Caco-2 (cell line): ENCODE data around the gene SERPINB6. TPM values are rescaled to one million over a fixed set of nuclear protein-coding genes. Genes with fewer than 3 reads are reported as not detected.

Experiments used
- BruUV-seq: library from RNA; stranded (reverse); fragments of 400-500 nt; replicated peaks from 2 replicates; lab custom pipeline; 2021; lab: Mats Ljungman, UMichigan
- CTCF ChIA-PET: fragments of 300-600 bp; sonication (Branson Sonifier 250); formaldehyde crosslinking; loops from one replicate; lab custom pipeline; 2022; ENCODE audit warnings: antibody characterized with exemption; lab: Charles Lee
- POLR2A ChIA-PET: fragments of 300-600 bp; sonication (Branson Sonifier 250); formaldehyde crosslinking; loops from one replicate; lab custom pipeline; 2022; ENCODE audit warnings: antibody characterized with exemption; lab: Charles Lee
- DNase-seq, 2 experiments: peaks; one replicate each; pipeline versions ENCODE4 v3.0.0 to v3.0.0-alpha.2; 2020 to 2022
- H3K27me3 ChIP-seq: replicated peaks from 2 replicates; pipeline ENCODE4 v1.6.0; 2011; ENCODE audit warnings: low read length; ENCODE audit not compliant: control insufficient read depth, insufficient read depth
- H3K36me3 ChIP-seq: 2 replicates; pipeline ENCODE4 v1.5.1; 2011; ENCODE audit warnings: low read length; ENCODE audit not compliant: control insufficient read depth, insufficient read depth
- H3K4me1 ChIP-seq: fragments of 250-450 bp; sonication (Bioruptor Pico); 2 replicates; pipeline ENCODE4 v1.5.1; 2020; ENCODE audit warnings: mild to moderate bottlenecking
- H3K4me3 ChIP-seq: 2 replicates; pipeline ENCODE4 v1.5.1; 2011; ENCODE audit warnings: low read depth, mild to moderate bottlenecking, control low read depth, low read length
- H3K9me3 ChIP-seq: fragments of 250-450 bp; sonication (Bioruptor Pico); 2 replicates; pipeline ENCODE4 v1.5.1; 2020; ENCODE audit warnings: mild to moderate bottlenecking, moderate library complexity
- H3K27ac Mint-ChIP-seq: one replicate; pipeline ENCODE4 v1.8.0; 2022; ENCODE audit warnings: mixed read lengths; ENCODE audit not compliant: unreplicated experiment
- H3K27me3 Mint-ChIP-seq: one replicate; pipeline ENCODE4 v1.8.0; 2022; ENCODE audit warnings: mixed read lengths; ENCODE audit not compliant: insufficient read depth, unreplicated experiment
- H3K36me3 Mint-ChIP-seq: one replicate; pipeline ENCODE4 v1.8.0; 2022; ENCODE audit warnings: mild to moderate bottlenecking, mixed read lengths; ENCODE audit not compliant: insufficient read depth, unreplicated experiment
- H3K4me1 Mint-ChIP-seq: one replicate; pipeline ENCODE4 v1.8.0; 2022; ENCODE audit warnings: low read depth, mixed read lengths; ENCODE audit not compliant: unreplicated experiment
- H3K4me3 Mint-ChIP-seq: one replicate; pipeline ENCODE4 v1.8.0; 2022; ENCODE audit warnings: mild to moderate bottlenecking, moderate library complexity, mixed read lengths; ENCODE audit not compliant: unreplicated experiment
- H3K9me3 Mint-ChIP-seq: one replicate; pipeline ENCODE4 v1.8.0; 2022; ENCODE audit warnings: mixed read lengths; ENCODE audit not compliant: unreplicated experiment
- CTCF ChIP-seq, 2 experiments: fragments of 200-600 bp in 1 of 2; IDR thresholded peaks; 1 replicate in 1 of 2; 2 replicates in 1 of 2; pipeline versions ENCODE4 v1.5.1 to v1.8.0; 2011 to 2022; ENCODE audit warnings: antibody characterized with exemption in 1 of 2, control low read depth in 1 of 2, inconsistent platforms in 1 of 2, low read depth in 1 of 2, low read length in 1 of 2, mild to moderate bottlenecking in 1 of 2, moderate library complexity in 1 of 2; ENCODE audit not compliant: insufficient read depth in 1 of 2, severe bottlenecking in 1 of 2, unreplicated experiment in 1 of 2
- intact Hi-C: fragments of 100-400 bp; cut with micrococcal nuclease; formaldehyde crosslinking; loops from one replicate; pipeline ENCODE4 v1.10.0; 2022; ENCODE audit not compliant: unreplicated experiment
- total RNA-seq: library from RNA; stranded (reverse); gene quantifications from 2 replicates; pipeline ENCODE4 v1.2.3, GENCODE V29; 2022

The SERPINB6 gene
- total RNA-seq, 1 experiment from 2014 or later: 60.0 TPM

GRCh38 chr6:2962636-2963035 is 8.7 kb downstream of the SERPINB6 start:
- no peak for DNase-seq
- CTCF ChIA-PET: interaction anchor here (1.6 kb wide), 1 partner anchor 10 kb away, joined by 3 read pairs; no protein-coding TSS in a partner anchor
- Mint-ChIP-seq H3K27ac (no peak overlapping the region), H3K4me1 (peaks cover 26% of the 10 kb centered on the region), H3K9me3 (no peaks in the 10 kb centered on the region), H3K27me3 (no peaks in the 10 kb centered on the region), H3K4me3 (no peak overlapping the region), H3K36me3 (no peaks in the 10 kb centered on the region)
- no peak for TF ChIP-seq CTCF (IDR thresholded peaks at IDR 0.05; ENCODE audit: insufficient read depth in 1 of 2, low read depth in 1 of 2, low read length in 1 of 2, severe bottlenecking in 1 of 2, unreplicated experiment in 1 of 2)
- H3K9me3 ChIP-seq: no peaks in the 10 kb centered on the region
- no peaks in the 10 kb centered on the region for H3K36me3 ChIP-seq
- H3K4me1 ChIP-seq: peaks cover 33% of the 10 kb centered on the region
- no TSS peak for BruUV-seq
- H3K4me3 ChIP-seq: no peak overlapping the region
- no peaks in the 10 kb centered on the region for H3K27me3 ChIP-seq
- intact Hi-C loops: no loop called here
- POLR2A ChIA-PET: interaction anchor here (0.6 kb wide), 1 partner anchor 135 kb away, joined by 3 read pairs; no protein-coding TSS in a partner anchor

GRCh38 chr6:2962004-2962403 is 9.4 kb downstream of the SERPINB6 start:
- no peaks in the 10 kb centered on the region for H3K36me3 ChIP-seq
- Mint-ChIP-seq H3K27ac (peak overlapping the region; percentile 28), H3K4me3 (no peak overlapping the region), H3K36me3 (no peaks in the 10 kb centered on the region), H3K9me3 (no peaks in the 10 kb centered on the region), H3K27me3 (no peaks in the 10 kb centered on the region), H3K4me1 (peaks cover 32% of the 10 kb centered on the region)
- H3K4me3 ChIP-seq: no peak overlapping the region
- POLR2A ChIA-PET: no interaction called here
- no peak for DNase-seq
- no peaks in the 10 kb centered on the region for H3K27me3 ChIP-seq
- TF ChIP-seq CTCF (IDR thresholded peaks at IDR 0.05; ENCODE audit: insufficient read depth in 1 of 2, low read depth in 1 of 2, low read length in 1 of 2, severe bottlenecking in 1 of 2, unreplicated experiment in 1 of 2): no peak
- H3K4me1 ChIP-seq: peaks cover 37% of the 10 kb centered on the region
- no TSS peak for BruUV-seq
- H3K9me3 ChIP-seq: no peaks in the 10 kb centered on the region
- intact Hi-C loops: no loop called here
- CTCF ChIA-PET: interaction anchor here (1.6 kb wide), 1 partner anchor 9 kb away, joined by 3 read pairs; no protein-coding TSS in a partner anchor

- no TSS peak for BruUV-seq
- no peaks in the 10 kb centered on the region for H3K27me3 Mint-ChIP-seq
- peaks cover 37% of the 10 kb centered on the region for H3K4me1 ChIP-seq
- no peak overlapping the region for H3K4me3 ChIP-seq
- no peak for TF ChIP-seq CTCF (IDR thresholded peaks at IDR 0.05; ENCODE audit: insufficient read depth in 1 of 2, low read depth in 1 of 2, low read length in 1 of 2, severe bottlenecking in 1 of 2, unreplicated experiment in 1 of 2)
- DNase-seq: no peak
- no peaks in the 10 kb centered on the region for H3K9me3 ChIP-seq
- H3K27me3 ChIP-seq: no peaks in the 10 kb centered on the region
- no peaks in the 10 kb centered on the region for H3K36me3 ChIP-seq
- no peaks in the 10 kb centered on the region for H3K9me3 Mint-ChIP-seq
- H3K36me3 Mint-ChIP-seq: no peaks in the 10 kb centered on the region
- H3K4me1 Mint-ChIP-seq: peaks cover 34% of the 10 kb centered on the region
- POLR2A ChIA-PET: no interaction called here
- intact Hi-C loops: no loop called here
- H3K27ac Mint-ChIP-seq: peak overlapping the region; percentile 28
- no peak overlapping the region for H3K4me3 Mint-ChIP-seq
- CTCF ChIA-PET: no interaction called here
Measured at GRCh38 chr6:2961506-2961905, 9.9 kb downstream of the SERPINB6 start.
